IMR-90 (cell line): ENCODE results near the gene SOX6. TPM values are rescaled to one million over a fixed set of nuclear protein-coding genes. Genes with fewer than 3 reads are reported as not detected.

Experiments
- ATAC-seq: fragments of 200-7000 bp; cut with Tn5 transposase; 2 replicates; pipeline ENCODE4 v1.9.1; 2020; ENCODE audit warnings: low read depth, mild to moderate bottlenecking, moderate library complexity
- BruUV-seq: library from RNA; stranded (reverse); fragments of 400-500 nt; replicated peaks from 2 replicates; lab custom pipeline; 2021; lab: Mats Ljungman, UMichigan
- CTCF ChIA-PET: fragments of 300-600 bp; formaldehyde crosslinking; extraction: SDS; loops from one replicate; lab custom pipeline; 2021; ENCODE audit warnings: antibody characterized with exemption; lab: Yijun Ruan, JAX
- POLR2A ChIA-PET: fragments of 300-600 bp; sonication (Branson Sonifier 250); formaldehyde crosslinking; loops from one replicate; lab custom pipeline; 2022; ENCODE audit warnings: antibody characterized with exemption; ENCODE audit not compliant: unreplicated experiment; lab: Charles Lee
- DNase-seq: peaks from one replicate; pipeline ENCODE4 v3.0.0; 2013
- H2AFZ ChIP-seq: replicated peaks from 2 replicates; pipeline ENCODE3; 2013; ENCODE audit warnings: low read length, mild to moderate bottlenecking; ENCODE audit not compliant: poor library complexity
- H2AK5ac ChIP-seq: 2 replicates; pipeline ENCODE4 v1.6.1; 2013; ENCODE audit warnings: low read depth, low read length, inconsistent platforms
- H2AK9ac ChIP-seq: replicated peaks from 2 replicates; pipeline ENCODE3; 2013; ENCODE audit warnings: mild to moderate bottlenecking, low read depth, low read length, moderate library complexity; ENCODE audit not compliant: poor library complexity
- H2BK120ac ChIP-seq: 2 replicates; pipeline ENCODE4 v1.6.1; 2013; ENCODE audit warnings: low read depth, low read length, inconsistent platforms
- H2BK15ac ChIP-seq: 3 replicates; pipeline ENCODE4 v1.6.1; 2013; ENCODE audit warnings: low read depth, low read length, inconsistent platforms
- H2BK20ac ChIP-seq: 2 replicates; pipeline ENCODE4 v1.6.1; 2013; ENCODE audit warnings: low read depth, mild to moderate bottlenecking, inconsistent platforms, low read length, moderate library complexity
- H2BK5ac ChIP-seq: 2 replicates; pipeline ENCODE4 v1.6.1; 2013; ENCODE audit warnings: mild to moderate bottlenecking, low read depth, low read length, inconsistent platforms; ENCODE audit not compliant: poor library complexity, severe bottlenecking
- H3K14ac ChIP-seq: replicated peaks from 2 replicates; pipeline ENCODE4 v1.6.1; 2013; ENCODE audit warnings: low read depth, low read length, inconsistent platforms
- H3K18ac ChIP-seq: 2 replicates; pipeline ENCODE4 v1.6.1; 2013; ENCODE audit warnings: low read depth, low read length, control low read depth
- H3K23ac ChIP-seq: 2 replicates; pipeline ENCODE4 v1.6.1; 2013; ENCODE audit warnings: low read depth, low read length, inconsistent platforms
- H3K27ac ChIP-seq: 2 replicates; pipeline ENCODE4 v1.5.1; 2013; ENCODE audit warnings: mild to moderate bottlenecking, control low read depth, low read length; ENCODE audit not compliant: insufficient read depth
- H3K27me3 ChIP-seq: 2 replicates; pipeline ENCODE4 v1.6.1; 2013; ENCODE audit warnings: low read length; ENCODE audit not compliant: control insufficient read depth, insufficient read depth
- H3K36me3 ChIP-seq: 2 replicates; pipeline ENCODE4 v1.6.1; 2013; ENCODE audit warnings: low read length, mixed read lengths; ENCODE audit not compliant: control insufficient read depth, insufficient read depth
- H3K4ac ChIP-seq: 2 replicates; pipeline ENCODE4 v1.6.1; 2013; ENCODE audit warnings: low read depth, low read length, inconsistent platforms
- H3K4me1 ChIP-seq: 2 replicates; pipeline ENCODE4 v1.6.1; 2013; ENCODE audit warnings: low read length, mixed read lengths; ENCODE audit not compliant: control insufficient read depth, insufficient read depth
- H3K4me2 ChIP-seq: 2 replicates; pipeline ENCODE4 v1.6.1; 2013; ENCODE audit warnings: low read depth, mild to moderate bottlenecking, control low read depth, low read length, moderate library complexity
- H3K4me3 ChIP-seq: 2 replicates; pipeline ENCODE4 v1.5.1; 2013; ENCODE audit warnings: low read depth, mild to moderate bottlenecking, control low read depth, low read length, moderate library complexity; ENCODE audit not compliant: insufficient read depth
- H3K56ac ChIP-seq: 2 replicates; pipeline ENCODE4 v1.6.1; 2013; ENCODE audit warnings: low read length, inconsistent platforms; ENCODE audit not compliant: insufficient read depth; ENCODE audit errors: extremely low read depth
- H3K79me1 ChIP-seq, 2 experiments: 2 replicates each; pipeline ENCODE4 v1.6.1; 2013; ENCODE audit warnings: low read length in 2 of 2, inconsistent platforms in 1 of 2, low read depth in 1 of 2
- H3K9ac ChIP-seq: 2 replicates; pipeline ENCODE4 v1.6.1; 2013; ENCODE audit warnings: low read depth, low read length, control low read depth
- H3K9me1 ChIP-seq: 2 replicates; pipeline ENCODE4 v1.6.1; 2013; ENCODE audit warnings: low read length, inconsistent platforms; ENCODE audit not compliant: insufficient read depth
- H3K9me3 ChIP-seq: 2 replicates; pipeline ENCODE4 v1.6.1; 2013; ENCODE audit warnings: low read length; ENCODE audit not compliant: control insufficient read depth, insufficient read depth
- H4K20me1 ChIP-seq: 2 replicates; pipeline ENCODE4 v1.6.1; 2013; ENCODE audit warnings: low read length, inconsistent platforms; ENCODE audit not compliant: insufficient read depth
- H4K5ac ChIP-seq: 2 replicates; pipeline ENCODE4 v1.6.1; 2013; ENCODE audit warnings: mild to moderate bottlenecking, low read depth, low read length, control low read depth
- H4K8ac ChIP-seq, 2 experiments: 2 replicates each; pipeline ENCODE4 v1.6.1; 2013; ENCODE audit warnings: low read depth in 2 of 2, low read length in 2 of 2, control low read depth in 1 of 2, inconsistent platforms in 1 of 2
- H4K91ac ChIP-seq: 2 replicates; pipeline ENCODE4 v1.6.1; 2013; ENCODE audit warnings: low read depth, low read length, inconsistent platforms; ENCODE audit not compliant: insufficient read depth
- CEBPB ChIP-seq: IDR thresholded peaks from 2 replicates; pipeline ENCODE4 v1.6.1; 2012; ENCODE audit warnings: low read depth, low read length, improper control_type of control experiment
- CHD1 ChIP-seq: IDR thresholded peaks from 2 replicates; pipeline ENCODE4 v1.6.1; 2012; ENCODE audit warnings: low read depth, low read length, improper control_type of control experiment
- FOS ChIP-seq: fragments of 150-350 bp; IDR thresholded peaks from 2 replicates; pipeline ENCODE4 v1.6.1; 2016; ENCODE audit warnings: low read depth, low read length
- MAZ ChIP-seq: IDR thresholded peaks from 2 replicates; pipeline ENCODE4 v1.6.1; 2012; ENCODE audit warnings: low read depth, mild to moderate bottlenecking, low read length, improper control_type of control experiment, moderate library complexity, borderline replicate concordance
- WGBS, 2 experiments: methylation state at CpG; one replicate each; pipeline versions ENCODE4 v1.1.5 to v1.1.7; 2013; ENCODE audit warnings: missing lambda C conversion rate in 2 of 2; ENCODE audit not compliant: insufficient read length in 1 of 2; ENCODE audit errors: extremely low coverage in 2 of 2; 5-methylcytosine and 5-hydroxymethylcytosine counted together
- dilution Hi-C: fragments of 300-500 bp; cut with HindIII; formaldehyde crosslinking; loops from one replicate; pipeline ENCODE4 v1.14.3; 2018; ENCODE audit warnings: low sequenced_read_pairs; ENCODE audit not compliant: unreplicated experiment
- in situ Hi-C: fragments of 300-500 bp; cut with MboI; formaldehyde crosslinking; loops from 3 replicates; pipeline ENCODE4 v1.14.3; 2019; ENCODE audit warnings: low sequenced_read_pairs, inconsistent platforms, mixed read lengths
- intact Hi-C: fragments of 100-400 bp; cut with micrococcal nuclease; formaldehyde crosslinking; loops from 2 replicates; pipeline ENCODE4 v1.10.0; 2022
- polyA plus RNA-seq, 3 experiments: library from polyadenylated mRNA; depleted of rRNA; stranded (reverse); fragments of >200 nt; gene quantifications; 2 replicates each; pipeline ENCODE4 v1.2.3, GENCODE V29; 2012; ENCODE audit warnings: low replicate concordance in 1 of 3
- total RNA-seq: library from RNA; depleted of rRNA; stranded (reverse); fragments of >200 nt; gene quantifications from 2 replicates; pipeline ENCODE4 v1.2.3, GENCODE V29; 2012

Gene SOX6
- total and polyA plus RNA-seq, 2 of the 4 experiments (the other 2 are of a cell fraction), result 1.7 to 7.7 TPM

- Histone ChIP-seq H3K9ac (no peak overlapping the region), H3K9me1 (0 out of 2 replicates have a peak, but pooled peaks cover 2% of the 10 kb centered on the region), H3K27ac (no peak overlapping the region), H4K8ac (0 out of 4 replicates have a peak overlapping the region, but pooled peaks of 1 of the 2 experiments have one; percentile 21), H4K91ac (no peak overlapping the region; the same call in 1 of the 2 replicates), H3K4ac (peak overlapping the region; percentile 3; the same call in 1 of the 2 replicates), H4K5ac (peak overlapping the region; percentile 8; the same call in 1 of the 2 replicates), H2AK5ac (no peak overlapping the region), H3K56ac (no peak overlapping the region), H3K9me3 (no peaks in the 10 kb centered on the region), H2BK120ac (peak overlapping the region; percentile 33; the same call in 1 of the 2 replicates), H2BK15ac (no peak overlapping the region; the same call in 2 of the 3 replicates), H3K4me2 (no peak overlapping the region), H3K36me3 (no peaks in the 10 kb centered on the region), H3K4me3 (no peak overlapping the region), H4K20me1 (no peaks in the 10 kb centered on the region), H3K23ac (no peak overlapping the region), H3K18ac (no peak overlapping the region; the same call in 1 of the 2 replicates), H2BK20ac (no peak overlapping the region), H3K79me1 (peaks cover 0 to 2% of the 10 kb centered on the region in 2 experiments; a peak in 2 of 4 replicates), H2AK9ac (no peak overlapping the region), H3K27me3 (no peaks in the 10 kb centered on the region), H2AFZ (no peak overlapping the region), H3K14ac (0 out of 2 replicates have a peak overlapping the region, but pooled peaks have one; percentile 1), H3K4me1 (peaks cover 5% of the 10 kb centered on the region), H2BK5ac (no peak overlapping the region)
- dilution Hi-C loops (no loop called here), in situ Hi-C loops (no loop called here), intact Hi-C loops (loop anchor here (5.0 kb wide), 1 partner anchor 542 kb away; no protein-coding TSS in a partner anchor)
- TF ChIP-seq FOS (no peak), CHD1 (no peak), CEBPB (no peak), MAZ (no peak)
- ChIA-PET CTCF (no interaction called here), POLR2A (interaction anchor here (0.6 kb wide), 1 partner anchor 641 kb away, joined by 3 read pairs; no protein-coding TSS in a partner anchor)
- DNase-seq (peak; percentile 11), ATAC-seq (no peak)
- no TSS peak for BruUV-seq
- no CpG with 5 or more reads among the region's 1 CpG for WGBS, 2 experiments
Measured at GRCh38 chr11:16193897-16194381, 162.4 kb downstream of the SOX6 start.
